ENCODE data around the gene FLVCR2.

GRCh38 chr14:75647640-75648039, 69.2 kb downstream of the FLVCR2 start:
- TF ChIP-seq, protein P1, sequence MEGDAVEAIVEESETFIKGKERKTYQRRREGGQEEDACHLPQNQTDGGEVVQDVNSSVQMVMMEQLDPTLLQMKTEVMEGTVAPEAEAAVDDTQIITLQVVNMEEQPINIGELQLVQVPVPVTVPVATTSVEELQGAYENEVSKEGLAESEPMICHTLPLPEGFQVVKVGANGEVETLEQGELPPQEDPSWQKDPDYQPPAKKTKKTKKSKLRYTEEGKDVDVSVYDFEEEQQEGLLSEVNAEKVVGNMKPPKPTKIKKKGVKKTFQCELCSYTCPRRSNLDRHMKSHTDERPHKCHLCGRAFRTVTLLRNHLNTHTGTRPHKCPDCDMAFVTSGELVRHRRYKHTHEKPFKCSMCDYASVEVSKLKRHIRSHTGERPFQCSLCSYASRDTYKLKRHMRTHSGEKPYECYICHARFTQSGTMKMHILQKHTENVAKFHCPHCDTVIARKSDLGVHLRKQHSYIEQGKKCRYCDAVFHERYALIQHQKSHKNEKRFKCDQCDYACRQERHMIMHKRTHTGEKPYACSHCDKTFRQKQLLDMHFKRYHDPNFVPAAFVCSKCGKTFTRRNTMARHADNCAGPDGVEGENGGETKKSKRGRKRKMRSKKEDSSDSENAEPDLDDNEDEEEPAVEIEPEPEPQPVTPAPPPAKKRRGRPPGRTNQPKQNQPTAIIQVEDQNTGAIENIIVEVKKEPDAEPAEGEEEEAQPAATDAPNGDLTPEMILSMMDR (IDR thresholded peaks at IDR 0.05; ENCODE audit: insufficient read depth, low read depth, low read length), result no peak
- no peak for TF ChIP-seq EZH2 (IDR thresholded peaks at IDR 0.05; ENCODE audit: insufficient read depth, low read length)
